HG03175 (cell line): ENCODE measurements around the gene VSIR.

Source experiments
- ATAC-seq: cut with Tn5 transposase; IDR thresholded peaks from one replicate; pipeline ENCODE4 v1.9.1; 2021; ENCODE audit warnings: mild to moderate bottlenecking, moderate library complexity; ENCODE audit not compliant: unreplicated experiment

Gene VSIR

GRCh38 chr10:71773221-71773971 lies at the start of gene VSIR:
Gene VSIR (minus strand): TSS chr10:71773520. CDS start chr10:71773439, 81 bp downstream.
- ATAC-seq: peak; percentile 69

- ATAC-seq: no peak
Measured at GRCh38 chr10:71821909-71822763, 48.8 kb upstream of the VSIR start.

GRCh38 chr10:71820966-71821365 lies 47.6 kb upstream of the VSIR start:
- no peak for ATAC-seq

GRCh38 chr10:71819985-71820384 lies 46.7 kb upstream of the VSIR start:
- ATAC-seq: no peak

- ATAC-seq: no peak
Measured at GRCh38 chr10:71819441-71819861, 46.1 kb upstream of the VSIR start.

- no peak for ATAC-seq
Measured at GRCh38 chr10:71818674-71819260, 45.4 kb upstream of the VSIR start.

- ATAC-seq: no peak
Measured at GRCh38 chr10:71817831-71818655, 44.7 kb upstream of the VSIR start.

GRCh38 chr10:71816936-71817618 lies 43.8 kb upstream of the VSIR start:
- ATAC-seq: no peak

- ATAC-seq: no peak
Measured at GRCh38 chr10:71816421-71816851, 43.1 kb upstream of the VSIR start.

- no peak for ATAC-seq
Measured at GRCh38 chr10:71815515-71816130, 42.3 kb upstream of the VSIR start.

GRCh38 chr10:71814922-71815411 lies 41.6 kb upstream of the VSIR start:
- no peak for ATAC-seq

- no peak for ATAC-seq
Measured at GRCh38 chr10:71812913-71813590, 39.7 kb upstream of the VSIR start.

- ATAC-seq: peak; percentile 69
Measured at GRCh38 chr10:71812016-71812912, 38.9 kb upstream of the VSIR start.

GRCh38 chr10:71811351-71811750 lies 38.0 kb upstream of the VSIR start:
- no peak for ATAC-seq

- ATAC-seq: no peak
Measured at GRCh38 chr10:71810048-71810750, 36.9 kb upstream of the VSIR start.

GRCh38 chr10:71809628-71810027 lies 36.3 kb upstream of the VSIR start:
- no peak for ATAC-seq
